Measurements from ENCODE around the gene AQP12B. TPM values are rescaled to one million over a fixed set of nuclear protein-coding genes. Genes with fewer than 3 reads are reported as not detected.
"Not testable (repeated sequence)": the region's sequence is repeated elsewhere in the genome, so short reads cannot be mapped to it uniquely, and the experiment has no call there.

Gene AQP12B
- polyA plus RNA-seq, 1 donor from 2014 or later = not detected

DNA sequence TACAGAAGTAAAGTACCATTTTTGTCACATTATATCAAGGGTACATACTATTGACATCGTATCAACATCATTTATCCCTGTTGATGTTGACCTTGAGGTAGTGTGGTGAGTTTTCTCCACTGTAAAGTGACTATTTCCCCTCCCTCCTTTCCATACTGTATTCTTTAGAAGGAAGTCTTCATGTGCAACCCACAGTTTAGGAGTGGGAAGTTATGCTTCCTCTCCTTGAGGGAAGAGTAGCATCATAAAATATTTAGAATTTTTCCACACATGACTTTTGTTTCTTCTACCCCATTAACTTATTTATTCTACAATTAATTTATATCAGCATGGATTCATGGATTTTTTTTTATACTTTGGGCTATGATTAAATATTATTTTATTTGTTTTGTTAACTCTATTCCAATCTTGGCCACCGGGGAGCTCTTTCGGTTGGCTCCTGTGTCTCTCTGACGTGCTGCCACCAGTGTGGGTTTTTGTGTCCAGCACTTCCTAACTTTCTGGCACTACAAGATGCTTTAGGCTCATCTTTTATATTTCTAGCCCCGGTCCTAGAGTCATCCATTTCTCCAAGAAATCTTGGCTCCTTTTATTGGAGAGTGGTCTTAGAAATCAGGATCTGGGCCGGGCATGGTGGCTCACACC lies 19.0 kb downstream of the AQP12B start:
- Histone ChIP-seq H2AFZ (ENCODE audit: low read depth, low read length) (no peak overlapping the region), H3K27me3 (ENCODE audit: insufficient read depth, low read depth, low read length) (no peaks in the 10 kb centered on the region), H3K36me3 (ENCODE audit: insufficient read depth, low read length) (no peaks in the 10 kb centered on the region), H3K9me2 (ENCODE audit: insufficient read depth, low read length) (no peaks in the 10 kb centered on the region), H4K20me1 (ENCODE audit: insufficient read depth) (no peaks in the 10 kb centered on the region), H3F3A (ENCODE audit: insufficient read depth, low read length, poor library complexity, severe bottlenecking) (no peaks in the 10 kb centered on the region), H3K27ac (ENCODE audit: low read length) (no peak overlapping the region), H3K9me3 (ENCODE audit: low read length) (peaks cover 4% of the 10 kb centered on the region), H3K4me2 (ENCODE audit: low read length) (no peak overlapping the region), H3K9ac (ENCODE audit: low read length) (no peak overlapping the region), H3K4me3 (ENCODE audit: low read length) (no peak overlapping the region), H3K79me2 (replicated peaks; ENCODE audit: insufficient read depth, low read length) (no peaks in the 10 kb centered on the region)
- no peak for TF ChIP-seq SMC3 (conservative IDR thresholded peaks at IDR 0.05; ENCODE audit: poor library complexity)
- TF ChIP-seq, protein P1, sequence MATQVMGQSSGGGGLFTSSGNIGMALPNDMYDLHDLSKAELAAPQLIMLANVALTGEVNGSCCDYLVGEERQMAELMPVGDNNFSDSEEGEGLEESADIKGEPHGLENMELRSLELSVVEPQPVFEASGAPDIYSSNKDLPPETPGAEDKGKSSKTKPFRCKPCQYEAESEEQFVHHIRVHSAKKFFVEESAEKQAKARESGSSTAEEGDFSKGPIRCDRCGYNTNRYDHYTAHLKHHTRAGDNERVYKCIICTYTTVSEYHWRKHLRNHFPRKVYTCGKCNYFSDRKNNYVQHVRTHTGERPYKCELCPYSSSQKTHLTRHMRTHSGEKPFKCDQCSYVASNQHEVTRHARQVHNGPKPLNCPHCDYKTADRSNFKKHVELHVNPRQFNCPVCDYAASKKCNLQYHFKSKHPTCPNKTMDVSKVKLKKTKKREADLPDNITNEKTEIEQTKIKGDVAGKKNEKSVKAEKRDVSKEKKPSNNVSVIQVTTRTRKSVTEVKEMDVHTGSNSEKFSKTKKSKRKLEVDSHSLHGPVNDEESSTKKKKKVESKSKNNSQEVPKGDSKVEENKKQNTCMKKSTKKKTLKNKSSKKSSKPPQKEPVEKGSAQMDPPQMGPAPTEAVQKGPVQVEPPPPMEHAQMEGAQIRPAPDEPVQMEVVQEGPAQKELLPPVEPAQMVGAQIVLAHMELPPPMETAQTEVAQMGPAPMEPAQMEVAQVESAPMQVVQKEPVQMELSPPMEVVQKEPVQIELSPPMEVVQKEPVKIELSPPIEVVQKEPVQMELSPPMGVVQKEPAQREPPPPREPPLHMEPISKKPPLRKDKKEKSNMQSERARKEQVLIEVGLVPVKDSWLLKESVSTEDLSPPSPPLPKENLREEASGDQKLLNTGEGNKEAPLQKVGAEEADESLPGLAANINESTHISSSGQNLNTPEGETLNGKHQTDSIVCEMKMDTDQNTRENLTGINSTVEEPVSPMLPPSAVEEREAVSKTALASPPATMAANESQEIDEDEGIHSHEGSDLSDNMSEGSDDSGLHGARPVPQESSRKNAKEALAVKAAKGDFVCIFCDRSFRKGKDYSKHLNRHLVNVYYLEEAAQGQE (IDR thresholded peaks at IDR 0.05; ENCODE audit: borderline replicate concordance) = no peak
- no peak for TF ChIP-seq CTCF (IDR thresholded peaks at IDR 0.05; ENCODE audit: poor library complexity, severe bottlenecking)
- no peak for TF ChIP-seq EP300 (conservative IDR thresholded peaks at IDR 0.05; ENCODE audit: poor library complexity, severe bottlenecking)
- no peak for TF ChIP-seq RAD21 (conservative IDR thresholded peaks at IDR 0.05)
- TF ChIP-seq EZH2 (IDR thresholded peaks at IDR 0.05; ENCODE audit: borderline replicate concordance, insufficient read depth, low read length, poor library complexity, severe bottlenecking) = no peak
- no peak for TF ChIP-seq MXI1 (conservative IDR thresholded peaks at IDR 0.05; ENCODE audit: poor library complexity, severe bottlenecking)
- no peak for TF ChIP-seq POLR2AphosphoS5 (IDR thresholded peaks at IDR 0.05)
- no peak for TF ChIP-seq TAF1 (IDR thresholded peaks at IDR 0.05; ENCODE audit: low read depth)

- Histone ChIP-seq H3K9me2 (ENCODE audit: insufficient read depth, low read length) (no peaks in the 10 kb centered on the region), H3K79me2 (replicated peaks; ENCODE audit: insufficient read depth, low read length) (no peaks in the 10 kb centered on the region), H3K4me2 (ENCODE audit: low read length) (no peak overlapping the region), H3K36me3 (ENCODE audit: insufficient read depth, low read length) (no peaks in the 10 kb centered on the region), H3K9me3 (ENCODE audit: low read length) (peaks cover 4% of the 10 kb centered on the region), H3F3A (ENCODE audit: insufficient read depth, low read length, poor library complexity, severe bottlenecking) (no peaks in the 10 kb centered on the region), H3K27me3 (ENCODE audit: insufficient read depth, low read depth, low read length) (no peaks in the 10 kb centered on the region), H3K9ac (ENCODE audit: low read length) (no peak overlapping the region), H3K4me3 (ENCODE audit: low read length) (no peak overlapping the region), H3K27ac (ENCODE audit: low read length) (no peak overlapping the region), H2AFZ (ENCODE audit: low read depth, low read length) (no peak overlapping the region), H4K20me1 (ENCODE audit: insufficient read depth) (no peaks in the 10 kb centered on the region)
- no peak for TF ChIP-seq CTCF (IDR thresholded peaks at IDR 0.05; ENCODE audit: poor library complexity, severe bottlenecking)
- TF ChIP-seq EZH2 (IDR thresholded peaks at IDR 0.05; ENCODE audit: borderline replicate concordance, insufficient read depth, low read length, poor library complexity, severe bottlenecking) = no peak
- TF ChIP-seq POLR2AphosphoS5 (IDR thresholded peaks at IDR 0.05) = no peak
- TF ChIP-seq SMC3 (conservative IDR thresholded peaks at IDR 0.05; ENCODE audit: poor library complexity) = no peak
- TF ChIP-seq TAF1 (IDR thresholded peaks at IDR 0.05; ENCODE audit: low read depth) = no peak
- no peak for TF ChIP-seq RAD21 (conservative IDR thresholded peaks at IDR 0.05)
- TF ChIP-seq MXI1 (conservative IDR thresholded peaks at IDR 0.05; ENCODE audit: poor library complexity, severe bottlenecking) = no peak
- TF ChIP-seq EP300 (conservative IDR thresholded peaks at IDR 0.05; ENCODE audit: poor library complexity, severe bottlenecking) = no peak
- TF ChIP-seq, protein P1 (IDR thresholded peaks at IDR 0.05; ENCODE audit: borderline replicate concordance) = no peak
These were observed 20.0 kb downstream of the AQP12B start for GRCh38 chr2:240662681-240663080.

DNA sequence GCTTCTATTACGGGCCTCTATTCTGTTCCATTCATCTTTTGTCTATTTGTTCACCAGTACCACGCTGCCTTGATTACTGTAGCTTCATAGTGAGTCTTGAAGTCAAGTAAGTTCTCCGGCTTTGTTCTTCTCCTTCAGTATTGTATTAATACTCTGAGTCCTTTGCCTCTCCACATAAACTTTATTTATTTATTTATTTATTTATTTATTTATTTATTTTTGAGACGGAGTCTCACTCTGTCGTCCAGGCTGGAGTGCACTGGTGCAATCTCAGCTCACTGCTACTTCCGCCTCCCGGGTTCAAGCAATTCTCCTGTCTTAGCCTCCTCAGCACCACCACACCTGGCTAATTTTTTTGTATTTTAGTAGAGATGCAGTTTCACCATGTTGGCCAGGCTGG lies 22.8 kb downstream of the AQP12B start:
- H3F3A ChIP-seq (ENCODE audit: insufficient read depth, low read length, poor library complexity, severe bottlenecking); H3K4me3 ChIP-seq (ENCODE audit: low read length); H4K20me1 ChIP-seq (ENCODE audit: insufficient read depth); H3K9me2 ChIP-seq (ENCODE audit: insufficient read depth, low read length); H3K79me2 ChIP-seq (replicated peaks; ENCODE audit: insufficient read depth, low read length); H3K27me3 ChIP-seq (ENCODE audit: insufficient read depth, low read depth, low read length); H2AFZ ChIP-seq (ENCODE audit: low read depth, low read length); H3K9me3 ChIP-seq (ENCODE audit: low read length); H3K36me3 ChIP-seq (ENCODE audit: insufficient read depth, low read length); H3K27ac ChIP-seq (ENCODE audit: low read length); H3K9ac ChIP-seq (ENCODE audit: low read length); H3K4me2 ChIP-seq (ENCODE audit: low read length): not testable (repeated sequence)
